ENCODE measurements around the gene SCTR. TPM values are rescaled to one million over a fixed set of nuclear protein-coding genes. Genes with fewer than 3 reads are reported as not detected.

Gene SCTR
- total RNA-seq, 1 experiment from 2014 or later: not detected

GRCh38 chr2:119494163-119494790 lies 30.0 kb downstream of the SCTR start:
- peak; percentile 7 for DNase-seq (ENCODE audit: low read depth, low spot score)
- in situ Hi-C loops (cut with HindIII; ENCODE audit: low pct_unique_long_range_greater_than_20kb, low sequenced_read_pairs): no loop called here

DNA sequence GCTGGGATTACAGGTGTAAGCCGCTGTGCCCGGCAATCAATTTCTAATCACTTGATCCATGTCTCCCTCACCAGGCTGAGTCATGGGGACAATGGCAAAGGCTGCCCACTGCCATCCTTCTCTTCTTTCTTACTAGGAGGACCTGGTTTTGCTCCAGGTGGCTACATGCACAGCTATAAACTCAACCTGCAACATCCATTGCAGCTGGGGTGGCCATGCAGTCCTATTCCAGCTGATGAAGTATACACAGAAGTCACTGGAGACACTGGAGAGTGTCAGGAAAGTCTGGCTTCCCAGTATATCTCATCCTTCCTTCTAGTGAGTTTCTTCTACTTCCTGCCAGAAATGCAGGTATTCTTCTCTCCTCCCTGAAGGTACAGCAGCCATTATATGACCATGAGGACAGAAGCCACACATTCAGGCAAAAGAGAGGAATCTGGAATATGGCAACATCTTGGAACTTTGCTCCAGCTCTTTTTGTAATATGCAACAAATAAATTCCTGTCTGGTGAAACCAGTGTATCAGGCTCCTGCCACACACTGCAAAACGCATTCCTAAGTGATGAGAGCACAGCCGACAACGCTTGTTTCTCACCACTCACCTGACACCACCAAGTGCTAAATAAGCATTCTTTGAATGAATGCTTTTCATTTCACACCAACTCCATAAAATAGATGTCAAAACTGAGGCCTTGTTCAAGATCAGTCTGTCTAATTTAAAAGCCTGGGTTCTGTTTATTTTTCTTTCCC lies 32.3 kb downstream of the SCTR start:
- in situ Hi-C loops (cut with HindIII; ENCODE audit: low pct_unique_long_range_greater_than_20kb, low sequenced_read_pairs): no loop called here
- peak; percentile 45 for DNase-seq (ENCODE audit: low read depth, low spot score)

DNA sequence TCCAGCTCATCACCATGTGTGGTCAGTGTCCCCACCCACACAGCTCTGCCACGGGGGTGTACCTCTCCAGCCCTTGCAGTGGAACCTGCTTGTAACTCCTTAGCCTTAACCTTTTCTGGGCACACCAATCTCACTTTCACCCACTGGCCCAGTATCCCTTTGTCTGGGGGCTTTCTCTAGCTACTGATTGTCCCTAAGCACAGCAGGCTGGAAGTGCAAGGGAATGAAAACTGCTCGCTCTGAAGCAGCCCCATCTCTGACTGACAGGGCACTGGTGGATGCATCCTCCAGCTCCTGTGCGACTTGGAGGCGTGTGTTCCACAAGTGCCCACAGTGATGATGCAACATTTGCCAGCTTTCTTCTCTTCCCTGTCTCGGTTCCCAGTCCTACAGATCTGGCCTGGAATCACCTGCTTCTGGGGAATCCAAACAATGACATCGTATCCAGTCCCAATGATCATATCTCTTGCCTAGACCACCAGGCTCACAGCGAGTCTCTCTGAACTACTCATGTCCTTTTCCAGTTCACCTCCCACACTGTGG lies 33.6 kb downstream of the SCTR start:
- DNase-seq (ENCODE audit: low read depth, low spot score): no peak
- in situ Hi-C loops (cut with HindIII; ENCODE audit: low pct_unique_long_range_greater_than_20kb, low sequenced_read_pairs): no loop called here

DNA sequence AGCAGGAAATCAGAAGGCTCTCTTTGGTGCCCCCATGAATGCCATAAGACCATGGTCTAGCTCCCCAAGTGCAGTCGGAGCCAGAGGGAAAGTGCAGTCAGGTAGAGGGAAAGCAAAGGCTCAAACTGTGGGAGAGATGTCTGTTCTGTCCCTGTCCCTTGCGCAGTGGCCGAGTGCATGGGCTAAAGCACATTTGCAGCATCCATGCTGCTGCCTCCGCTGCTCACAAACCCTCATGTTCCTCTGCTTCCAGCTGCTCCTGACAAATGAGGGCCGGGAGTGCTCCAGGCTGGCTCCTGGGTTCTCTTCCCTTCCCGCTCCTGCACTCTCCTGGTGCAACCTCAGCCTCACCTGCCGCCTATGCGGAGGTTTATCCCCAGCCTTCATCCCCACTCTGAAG lies 34.2 kb downstream of the SCTR start:
- no peak for DNase-seq (ENCODE audit: low read depth, low spot score)
- in situ Hi-C loops (cut with HindIII; ENCODE audit: low pct_unique_long_range_greater_than_20kb, low sequenced_read_pairs): no loop called here

DNA sequence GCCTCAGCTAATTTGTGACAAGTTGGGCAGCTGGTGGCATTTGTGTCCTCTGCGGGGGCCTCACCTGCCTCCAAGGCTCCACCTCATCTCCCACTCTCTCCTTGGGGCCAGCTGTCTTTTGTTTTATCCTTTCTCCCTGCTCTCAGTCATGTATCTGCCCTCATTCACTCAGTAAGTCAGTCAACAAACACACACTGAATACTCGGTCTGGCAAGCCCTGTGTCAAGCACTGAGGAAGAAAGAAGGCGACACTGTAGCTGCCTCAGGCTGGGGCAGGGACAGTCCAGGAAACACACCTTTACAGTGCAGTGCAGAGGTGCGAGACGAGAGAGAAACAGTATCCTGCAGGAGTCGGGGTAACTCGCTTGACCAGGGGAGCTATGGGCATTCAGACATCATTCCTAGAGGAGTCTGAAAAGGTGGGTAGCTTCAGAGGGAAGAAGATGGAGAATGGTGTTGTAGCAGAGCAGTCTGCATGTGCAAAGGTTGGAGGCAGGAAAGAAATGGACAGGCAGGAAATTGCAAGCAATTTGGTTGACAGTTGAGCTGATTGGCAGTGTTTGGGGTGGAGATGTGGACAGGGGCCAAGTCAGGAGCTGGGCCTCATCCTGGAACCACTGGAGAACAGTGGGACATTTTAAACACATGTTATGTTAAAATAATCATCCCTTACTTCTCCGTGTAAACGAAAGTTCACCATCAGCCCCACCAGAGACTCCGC lies 34.9 kb downstream of the SCTR start:
- no peak for DNase-seq (ENCODE audit: low read depth, low spot score)
- in situ Hi-C loops (cut with HindIII; ENCODE audit: low pct_unique_long_range_greater_than_20kb, low sequenced_read_pairs): no loop called here

DNA sequence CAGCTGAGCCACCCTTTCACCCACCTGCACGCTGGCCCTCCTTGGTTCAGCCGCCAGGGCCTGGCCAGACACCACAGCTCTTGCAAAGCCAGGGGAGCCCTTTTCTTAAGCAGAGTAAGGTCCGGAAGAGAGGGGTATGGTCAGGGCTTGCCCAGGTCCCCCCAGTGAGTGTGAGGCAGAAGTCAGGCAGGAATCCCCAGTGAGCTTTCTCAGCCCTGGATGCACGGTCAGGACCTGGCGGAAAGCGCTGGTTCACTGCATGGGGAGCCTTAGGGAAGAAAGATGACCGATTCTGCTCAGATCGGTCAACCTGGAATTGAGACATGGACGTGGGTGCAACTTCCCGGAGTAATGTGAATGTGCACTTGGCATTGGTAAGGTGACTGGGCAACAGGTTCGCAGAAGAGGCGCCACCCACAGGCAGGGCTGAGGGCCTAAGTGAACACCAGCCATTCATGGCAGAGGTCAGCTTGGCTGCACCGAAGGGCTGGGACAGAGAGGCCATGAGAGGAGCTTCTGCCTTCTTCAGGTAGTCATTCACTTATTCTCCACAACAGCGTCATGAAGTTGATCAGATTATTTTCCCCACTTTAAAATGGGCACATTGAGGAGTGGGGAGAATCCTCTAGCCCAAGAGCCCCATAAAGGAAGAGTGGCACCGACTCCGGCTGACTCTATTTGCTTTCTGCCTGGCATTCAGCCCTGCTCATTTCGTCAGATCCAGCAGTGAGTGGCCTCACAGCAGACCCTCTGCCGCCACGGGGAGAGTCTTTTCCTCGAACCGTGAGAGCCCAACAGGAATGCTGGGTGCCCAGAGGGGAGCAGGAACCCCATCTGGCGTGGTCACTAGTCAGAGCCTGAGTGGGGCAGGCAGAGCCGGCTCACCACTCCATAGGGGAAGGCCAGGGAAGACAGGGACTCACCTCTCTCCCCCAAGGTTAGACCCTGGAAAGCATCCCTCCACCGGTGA lies 35.8 kb downstream of the SCTR start:
- in situ Hi-C loops (cut with HindIII; ENCODE audit: low pct_unique_long_range_greater_than_20kb, low sequenced_read_pairs): no loop called here

DNA sequence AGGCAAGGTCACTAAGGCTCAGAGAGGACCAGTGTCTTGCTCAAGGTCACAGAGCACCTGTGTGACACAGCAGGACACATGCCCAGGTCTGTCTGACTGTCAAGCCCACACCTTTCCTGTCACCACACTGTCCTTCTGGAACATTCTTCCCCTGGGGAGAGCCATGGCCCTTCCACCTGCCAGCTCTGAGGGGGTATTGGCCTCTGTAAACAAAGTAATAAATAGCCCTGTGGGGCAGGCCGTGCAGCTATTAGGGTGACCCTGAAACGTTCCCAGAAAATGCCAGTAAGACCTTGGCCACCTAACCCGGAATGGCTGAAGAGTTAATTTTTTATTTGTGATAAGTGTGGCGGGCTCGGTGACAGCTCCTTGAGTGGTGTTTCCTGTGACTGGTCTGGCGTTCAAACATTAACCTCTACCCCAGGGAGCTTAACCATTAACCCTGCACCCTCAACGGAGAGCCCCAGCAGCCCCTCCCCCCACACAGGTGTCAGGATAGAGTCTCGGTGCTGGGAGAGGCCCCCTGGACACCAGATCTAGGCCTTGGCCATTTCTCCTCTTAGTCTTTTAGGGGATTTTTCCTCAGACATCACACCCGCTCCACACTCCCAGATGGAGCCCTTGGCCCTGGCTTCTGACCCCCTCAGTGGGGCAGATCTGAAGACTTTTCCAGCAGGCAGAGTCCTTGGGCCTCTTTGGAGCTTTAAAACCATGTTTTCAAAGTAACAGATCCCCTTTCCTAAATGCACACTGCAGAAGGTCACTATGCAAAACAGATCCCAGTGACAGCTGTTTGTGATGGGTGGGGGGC lies 36.6 kb downstream of the SCTR start:
- no peak for DNase-seq (ENCODE audit: low read depth, low spot score)
- in situ Hi-C loops (cut with HindIII; ENCODE audit: low pct_unique_long_range_greater_than_20kb, low sequenced_read_pairs): no loop called here

More for the DNA sequence above, 35.8 kb downstream of the SCTR start:
- DNase-seq (ENCODE audit: low read depth, low spot score): no peak

DNA sequence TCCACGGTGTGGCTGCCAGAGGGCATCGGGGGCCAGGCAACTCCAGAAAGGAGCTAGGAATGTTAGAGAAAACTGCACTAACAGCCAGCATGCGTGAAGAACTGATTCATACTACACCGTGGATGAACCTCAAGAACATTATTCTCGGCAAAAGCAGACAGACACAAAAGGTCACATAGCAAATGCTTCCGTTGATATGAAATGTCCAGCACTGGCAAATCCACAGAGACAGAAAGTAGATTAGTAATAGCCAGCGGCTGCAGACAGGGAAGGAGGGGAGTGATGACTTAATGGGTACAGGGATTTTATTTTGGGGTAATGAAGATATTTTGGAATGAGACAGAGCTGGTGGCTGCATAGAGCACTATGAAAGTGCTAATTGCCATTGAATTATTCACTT lies 37.4 kb downstream of the SCTR start:
- DNase-seq (ENCODE audit: low read depth, low spot score): no peak
- in situ Hi-C loops (cut with HindIII; ENCODE audit: low pct_unique_long_range_greater_than_20kb, low sequenced_read_pairs): no loop called here

DNA sequence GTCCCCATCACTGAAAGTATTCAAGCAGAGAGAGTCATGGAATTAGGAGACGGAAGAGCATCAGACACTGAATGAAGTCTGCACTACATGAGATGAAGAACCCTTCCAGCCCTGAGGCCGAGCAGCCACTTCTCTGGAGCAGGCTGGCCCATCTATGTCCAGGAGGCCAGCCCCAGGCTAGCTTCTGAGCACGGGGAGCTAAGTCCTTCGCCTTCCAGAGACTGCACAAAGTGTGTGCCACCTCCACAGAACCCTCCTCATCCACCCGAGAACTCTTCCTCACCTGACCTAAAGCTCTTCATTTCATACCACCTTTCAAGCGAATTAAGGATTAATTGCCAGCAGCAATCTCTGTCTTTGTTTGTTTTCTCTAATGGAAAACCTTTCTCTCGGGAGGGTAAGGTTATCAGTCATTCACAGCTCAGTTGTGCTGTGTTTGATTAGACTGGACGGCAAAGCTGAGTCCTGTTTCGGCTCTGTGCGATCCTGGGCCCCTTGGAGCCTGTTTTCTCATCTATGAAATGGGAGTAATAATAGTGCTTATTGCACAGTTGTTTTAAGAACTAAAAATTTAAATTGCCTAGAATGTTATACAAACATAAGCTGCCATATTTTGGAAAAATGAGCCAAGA lies 38.0 kb downstream of the SCTR start:
- DNase-seq (ENCODE audit: low read depth, low spot score): no peak
- in situ Hi-C loops (cut with HindIII; ENCODE audit: low pct_unique_long_range_greater_than_20kb, low sequenced_read_pairs): no loop called here

DNA sequence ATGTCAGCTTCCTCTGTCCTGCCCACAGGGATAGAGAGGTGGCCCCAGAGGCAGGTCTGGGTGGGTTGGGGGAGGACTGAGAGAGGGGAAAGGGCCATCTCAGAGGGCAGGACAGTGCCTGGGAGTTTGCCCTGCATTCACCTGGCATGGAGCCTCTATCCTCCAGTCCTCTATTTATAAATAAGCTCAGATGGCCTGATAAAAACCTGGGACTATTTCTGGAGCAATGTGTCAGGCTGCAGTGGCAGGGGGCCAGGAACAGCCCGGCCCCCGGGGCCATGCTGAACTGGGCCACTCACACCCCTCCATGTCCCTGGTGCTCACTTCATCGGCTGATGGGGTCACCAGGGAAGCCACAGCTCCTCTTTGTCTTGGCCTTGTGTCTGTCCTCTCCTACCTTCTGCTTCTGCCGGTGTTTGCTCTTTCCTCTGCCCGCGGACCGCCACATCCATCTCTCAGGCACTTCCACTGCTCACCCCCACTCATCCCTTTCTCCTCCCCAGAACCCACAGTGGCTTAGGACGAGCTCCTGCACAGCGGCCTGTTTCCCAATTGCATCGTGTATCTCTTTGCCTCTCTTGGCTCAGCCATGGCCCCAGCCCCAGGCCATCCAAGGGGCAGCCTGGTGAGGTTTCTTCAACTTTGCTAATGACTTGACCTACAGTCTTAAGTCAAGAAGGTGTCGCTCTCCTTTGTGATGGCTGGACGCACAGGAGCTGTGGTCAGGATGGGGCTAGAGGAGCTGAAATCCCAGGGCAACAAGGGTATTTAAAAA lies 38.8 kb downstream of the SCTR start:
- no peak for DNase-seq (ENCODE audit: low read depth, low spot score)
- in situ Hi-C loops (cut with HindIII; ENCODE audit: low pct_unique_long_range_greater_than_20kb, low sequenced_read_pairs): no loop called here

DNA sequence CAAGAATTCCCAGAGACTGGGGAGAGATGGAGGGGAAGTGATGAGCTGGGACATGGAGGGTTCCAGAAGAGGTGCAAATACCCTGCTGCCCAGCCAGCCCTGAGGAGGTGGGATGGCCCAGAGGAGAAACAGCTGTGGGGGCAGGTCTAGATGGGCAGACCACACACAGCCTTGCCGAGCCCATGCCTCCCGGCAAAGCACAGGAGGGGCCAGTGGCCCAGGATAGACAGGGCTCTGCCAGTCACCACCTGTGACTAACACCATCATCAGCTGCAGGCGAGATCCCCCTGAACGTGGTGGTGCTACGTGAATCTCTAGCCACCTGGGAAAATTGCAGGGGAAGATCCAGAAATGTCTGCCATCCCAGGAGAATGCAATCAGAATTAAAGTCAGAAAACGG lies 39.4 kb downstream of the SCTR start:
- in situ Hi-C loops (cut with HindIII; ENCODE audit: low pct_unique_long_range_greater_than_20kb, low sequenced_read_pairs): no loop called here
- DNase-seq (ENCODE audit: low read depth, low spot score): no peak

- DNase-seq (ENCODE audit: low read depth, low spot score): no peak
- in situ Hi-C loops (cut with HindIII; ENCODE audit: low pct_unique_long_range_greater_than_20kb, low sequenced_read_pairs): no loop called here
Measured at GRCh38 chr2:119483896-119484718, 40.2 kb downstream of the SCTR start.

- in situ Hi-C loops (cut with HindIII; ENCODE audit: low pct_unique_long_range_greater_than_20kb, low sequenced_read_pairs): no loop called here
- no peak for DNase-seq (ENCODE audit: low read depth, low spot score)
Measured at GRCh38 chr2:119483395-119483753, 40.9 kb downstream of the SCTR start.

DNA sequence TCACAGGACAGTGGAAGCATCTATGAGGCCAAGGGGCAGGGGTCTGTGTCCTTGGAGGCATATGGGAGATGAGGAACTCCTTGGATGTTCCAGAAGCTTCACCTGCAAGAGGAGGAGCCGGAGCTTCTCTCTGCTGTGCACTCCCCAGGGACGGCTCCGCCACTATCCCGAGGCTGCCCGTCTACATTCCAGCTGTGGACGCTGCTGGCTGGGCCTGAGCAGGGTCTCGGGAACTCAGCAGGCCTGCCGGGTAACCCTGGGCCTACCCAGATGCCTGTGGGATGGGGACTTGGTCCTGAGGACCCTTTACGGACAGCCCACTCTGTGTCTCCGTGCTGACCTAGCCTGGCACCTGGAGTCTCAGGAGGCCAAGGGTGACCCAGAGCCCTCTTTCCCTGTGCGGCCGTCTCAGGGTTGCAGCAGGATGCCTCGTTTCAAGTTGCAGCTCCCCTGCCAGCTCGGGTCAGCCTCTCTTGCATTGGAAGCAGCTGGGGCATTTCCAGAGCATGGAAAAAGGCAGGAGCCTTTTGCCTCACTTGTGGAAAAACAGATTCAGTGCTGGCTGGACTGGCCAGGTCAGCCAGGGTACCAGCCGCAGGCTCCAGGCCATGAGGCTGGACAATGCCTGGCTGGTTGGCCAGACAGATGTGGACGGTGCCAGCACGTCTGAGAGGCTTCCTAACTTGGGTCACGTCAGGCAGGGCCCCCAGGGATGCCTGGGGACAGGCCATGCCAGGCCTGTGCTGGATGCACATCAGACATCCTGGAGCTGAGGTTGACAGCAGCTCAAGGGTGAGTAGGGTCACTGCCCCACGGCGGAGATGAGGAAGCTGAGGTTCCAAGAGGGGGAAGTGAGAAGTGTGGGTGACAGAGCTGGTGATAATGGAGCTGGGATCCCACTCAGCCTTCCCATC lies 41.5 kb downstream of the SCTR start:
- in situ Hi-C loops (cut with HindIII; ENCODE audit: low pct_unique_long_range_greater_than_20kb, low sequenced_read_pairs): no loop called here
- DNase-seq (ENCODE audit: low read depth, low spot score): no peak
